B cell (primary cell): ENCODE data around the gene NECTIN4.

Experiments
- EZH2 ChIP-seq: IDR thresholded peaks from 2 replicates; pipeline ENCODE4 v1.6.1; 2012; ENCODE audit warnings: borderline replicate concordance, low read depth, mild to moderate bottlenecking, moderate library complexity, low read length; ENCODE audit not compliant: insufficient read depth, poor library complexity, severe bottlenecking
- TF ChIP-seq, protein P1 (sequence below): fragments of 200-600 bp; IDR thresholded peaks from one replicate; pipeline ENCODE4 v1.8.0; 2022; ENCODE audit warnings: antibody characterized with exemption, mild to moderate bottlenecking

DNA sequence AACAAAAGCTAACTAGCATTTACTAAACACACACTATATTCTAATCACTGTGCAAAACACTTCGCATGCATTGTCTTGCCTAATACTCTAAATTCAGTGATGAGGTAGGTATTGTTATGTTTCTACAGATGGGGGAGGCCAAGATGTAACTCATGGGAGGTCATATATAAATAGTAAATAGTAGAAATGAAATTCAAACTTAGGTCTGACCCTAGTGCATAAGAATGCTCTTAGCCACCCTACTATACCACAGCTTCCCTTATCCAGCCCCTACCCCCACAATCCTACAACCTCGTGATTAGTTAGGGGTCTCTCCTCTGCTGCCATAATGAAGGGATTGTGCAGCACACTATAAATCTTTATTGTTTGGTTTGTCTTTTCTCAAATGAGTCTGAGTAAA lies 25.2 kb upstream of the NECTIN4 start:
- TF ChIP-seq, protein P1, sequence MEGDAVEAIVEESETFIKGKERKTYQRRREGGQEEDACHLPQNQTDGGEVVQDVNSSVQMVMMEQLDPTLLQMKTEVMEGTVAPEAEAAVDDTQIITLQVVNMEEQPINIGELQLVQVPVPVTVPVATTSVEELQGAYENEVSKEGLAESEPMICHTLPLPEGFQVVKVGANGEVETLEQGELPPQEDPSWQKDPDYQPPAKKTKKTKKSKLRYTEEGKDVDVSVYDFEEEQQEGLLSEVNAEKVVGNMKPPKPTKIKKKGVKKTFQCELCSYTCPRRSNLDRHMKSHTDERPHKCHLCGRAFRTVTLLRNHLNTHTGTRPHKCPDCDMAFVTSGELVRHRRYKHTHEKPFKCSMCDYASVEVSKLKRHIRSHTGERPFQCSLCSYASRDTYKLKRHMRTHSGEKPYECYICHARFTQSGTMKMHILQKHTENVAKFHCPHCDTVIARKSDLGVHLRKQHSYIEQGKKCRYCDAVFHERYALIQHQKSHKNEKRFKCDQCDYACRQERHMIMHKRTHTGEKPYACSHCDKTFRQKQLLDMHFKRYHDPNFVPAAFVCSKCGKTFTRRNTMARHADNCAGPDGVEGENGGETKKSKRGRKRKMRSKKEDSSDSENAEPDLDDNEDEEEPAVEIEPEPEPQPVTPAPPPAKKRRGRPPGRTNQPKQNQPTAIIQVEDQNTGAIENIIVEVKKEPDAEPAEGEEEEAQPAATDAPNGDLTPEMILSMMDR: no peak
- TF ChIP-seq EZH2: no peak
